Measurements from ENCODE around the gene CASQ2.

- TF ChIP-seq CTCF (IDR thresholded peaks at IDR 0.05) = peak in 2 of 6 experiments; percentile 9 to 35
- no peak for TF ChIP-seq POLR2A (IDR thresholded peaks at IDR 0.05)
Observed at GRCh38 chr1:115669002-115669673, 99.4 kb downstream of the CASQ2 start.
